GM20000 (cell line): ENCODE measurements around the gene TP53AIP1.

Experiments used
- DNase-seq: peaks from one replicate; pipeline ENCODE4 v3.0.0; 2012; ENCODE audit warnings: low spot score
- TF ChIP-seq, protein P1 (sequence below): IDR thresholded peaks from 2 replicates; pipeline ENCODE4 v1.5.1; 2012; ENCODE audit warnings: mild to moderate bottlenecking, control low read depth; ENCODE audit errors: extremely low read depth, missing control alignments

TP53AIP1 gene, protein sequence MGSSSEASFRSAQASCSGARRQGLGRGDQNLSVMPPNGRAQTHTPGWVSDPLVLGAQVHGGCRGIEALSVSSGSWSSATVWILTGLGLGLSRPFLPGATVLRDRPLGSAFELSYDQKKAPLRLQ

DNA sequence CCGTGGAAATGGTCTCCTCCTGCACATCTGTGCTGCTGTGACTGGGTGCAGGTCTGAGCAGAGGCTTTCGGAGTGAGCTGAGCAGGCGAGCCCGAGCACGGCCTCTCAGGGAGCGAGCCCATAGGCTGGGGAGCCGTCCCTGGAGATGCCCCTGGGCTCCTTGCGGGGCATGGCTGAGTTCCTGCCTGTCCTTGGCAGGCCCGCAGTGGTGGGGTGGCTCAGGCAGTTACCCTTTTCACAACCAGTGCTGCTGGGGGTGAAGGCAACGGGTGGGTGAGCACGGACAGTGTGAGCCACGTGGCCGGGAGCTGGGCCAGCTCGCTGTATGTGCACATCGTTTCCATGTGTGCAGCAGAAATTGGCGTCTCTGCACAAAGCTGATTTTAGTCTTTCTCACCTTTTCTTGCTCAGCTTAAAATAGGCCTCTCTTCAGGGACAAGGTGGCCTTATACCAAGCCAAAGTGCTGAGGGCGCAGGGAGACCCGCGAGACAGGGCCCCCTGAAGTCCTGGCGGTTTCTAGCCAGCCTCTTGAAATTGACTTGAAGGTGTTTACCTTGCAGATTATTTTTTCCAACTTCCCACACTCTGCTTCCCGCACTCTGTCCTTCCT lies at the start of gene TP53AIP1:
Gene TP53AIP1, minus strand, starts transcription at position 55 of the 611 bp plus-strand sequence. CDS start 5,053 bp downstream, outside the sequence.
- no peak for DNase-seq
- TF ChIP-seq, protein P1, sequence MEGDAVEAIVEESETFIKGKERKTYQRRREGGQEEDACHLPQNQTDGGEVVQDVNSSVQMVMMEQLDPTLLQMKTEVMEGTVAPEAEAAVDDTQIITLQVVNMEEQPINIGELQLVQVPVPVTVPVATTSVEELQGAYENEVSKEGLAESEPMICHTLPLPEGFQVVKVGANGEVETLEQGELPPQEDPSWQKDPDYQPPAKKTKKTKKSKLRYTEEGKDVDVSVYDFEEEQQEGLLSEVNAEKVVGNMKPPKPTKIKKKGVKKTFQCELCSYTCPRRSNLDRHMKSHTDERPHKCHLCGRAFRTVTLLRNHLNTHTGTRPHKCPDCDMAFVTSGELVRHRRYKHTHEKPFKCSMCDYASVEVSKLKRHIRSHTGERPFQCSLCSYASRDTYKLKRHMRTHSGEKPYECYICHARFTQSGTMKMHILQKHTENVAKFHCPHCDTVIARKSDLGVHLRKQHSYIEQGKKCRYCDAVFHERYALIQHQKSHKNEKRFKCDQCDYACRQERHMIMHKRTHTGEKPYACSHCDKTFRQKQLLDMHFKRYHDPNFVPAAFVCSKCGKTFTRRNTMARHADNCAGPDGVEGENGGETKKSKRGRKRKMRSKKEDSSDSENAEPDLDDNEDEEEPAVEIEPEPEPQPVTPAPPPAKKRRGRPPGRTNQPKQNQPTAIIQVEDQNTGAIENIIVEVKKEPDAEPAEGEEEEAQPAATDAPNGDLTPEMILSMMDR: no peak

DNA sequence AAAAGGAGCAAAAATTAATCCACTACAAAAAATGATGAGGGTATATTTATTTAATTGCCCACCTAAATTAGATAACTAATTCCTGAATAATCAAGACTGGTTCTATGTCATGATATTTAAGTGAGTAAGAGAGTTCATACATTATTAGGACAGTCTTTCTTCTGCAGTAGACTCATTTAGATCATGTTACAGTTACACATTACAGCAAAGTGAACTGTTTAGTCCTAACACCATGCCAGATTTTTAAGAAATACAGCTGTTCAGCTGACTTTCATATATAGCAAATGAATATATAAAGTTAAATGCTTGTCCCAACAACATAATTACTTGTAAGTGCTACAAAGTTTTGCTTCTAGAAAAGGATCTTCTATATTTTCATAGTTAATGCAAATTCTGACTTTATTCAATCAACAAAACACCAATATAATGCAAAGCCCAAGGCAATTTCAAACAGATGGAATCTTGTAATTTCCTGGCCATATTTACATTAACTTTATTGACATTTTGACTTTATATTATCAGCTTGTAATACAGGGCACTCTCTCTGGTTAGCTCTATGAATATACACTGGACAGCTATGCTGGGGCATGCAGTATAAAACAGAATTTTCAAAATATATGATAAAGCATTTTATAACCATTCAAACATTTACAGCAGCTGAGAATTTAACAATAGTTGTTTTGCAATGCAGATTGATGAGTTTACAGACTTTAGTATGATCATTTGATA lies 45.7 kb upstream of the TP53AIP1 start:
- TF ChIP-seq, protein P1: no peak
- no peak for DNase-seq

DNA sequence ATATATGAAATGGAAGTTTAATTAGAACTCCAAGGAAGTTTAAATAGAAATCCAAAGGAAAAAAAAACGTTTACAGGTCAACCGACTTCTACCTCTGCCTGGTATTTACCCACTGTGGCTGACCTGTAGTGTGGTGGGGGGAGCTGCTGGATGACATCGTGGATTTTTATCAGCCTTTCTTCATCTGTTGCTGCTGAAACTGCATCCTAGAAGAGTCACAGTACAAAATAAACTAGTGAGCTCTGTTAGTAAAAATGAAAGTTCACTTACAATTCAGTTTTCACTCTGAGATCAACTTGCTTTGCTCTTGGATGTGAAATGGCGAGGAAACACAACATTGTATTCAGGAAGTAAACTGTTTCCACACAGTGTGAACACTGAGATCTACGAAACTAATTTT lies 43.2 kb upstream of the TP53AIP1 start:
- TF ChIP-seq, protein P1: no peak
- DNase-seq: no peak

DNA sequence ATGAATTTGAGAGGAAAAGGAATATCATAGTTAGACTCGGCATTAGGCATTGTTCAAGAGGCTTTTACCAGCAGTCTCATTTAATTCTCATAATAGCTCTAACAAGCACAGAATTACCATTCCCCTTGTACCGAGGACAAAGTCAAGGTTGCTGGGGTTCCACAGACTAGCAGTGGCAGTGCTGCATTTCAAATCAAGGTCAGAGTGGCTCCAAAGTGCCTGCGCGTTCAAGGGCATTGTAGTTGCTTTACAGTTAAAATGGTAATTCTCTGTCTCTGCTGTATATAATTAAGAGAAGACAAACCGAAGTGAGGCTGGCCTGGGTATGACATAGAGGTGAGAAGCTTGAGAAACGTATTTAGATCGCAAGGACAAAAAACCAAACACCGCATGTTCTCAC lies 40.4 kb upstream of the TP53AIP1 start:
- TF ChIP-seq, protein P1: no peak
- DNase-seq: no peak

DNA sequence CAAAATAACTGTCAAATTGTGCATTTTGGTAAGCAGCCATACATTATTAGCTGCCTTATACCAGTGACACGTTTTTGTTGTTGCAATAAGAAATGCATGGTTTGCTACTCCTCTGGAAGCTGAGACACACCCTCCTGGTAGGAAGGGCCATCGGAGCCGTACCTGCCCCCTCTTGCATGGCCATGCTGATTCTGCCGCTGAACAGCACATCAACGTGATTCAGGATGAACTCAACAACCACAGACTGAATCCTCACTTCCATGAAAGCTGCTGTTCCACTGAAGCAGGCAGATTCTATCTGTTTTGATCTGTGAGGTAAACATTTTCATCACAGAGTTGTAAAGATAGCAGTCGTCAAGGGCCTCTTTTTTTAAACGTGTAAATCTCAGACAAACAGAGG lies 38.6 kb upstream of the TP53AIP1 start:
- TF ChIP-seq, protein P1: no peak
- no peak for DNase-seq

DNA sequence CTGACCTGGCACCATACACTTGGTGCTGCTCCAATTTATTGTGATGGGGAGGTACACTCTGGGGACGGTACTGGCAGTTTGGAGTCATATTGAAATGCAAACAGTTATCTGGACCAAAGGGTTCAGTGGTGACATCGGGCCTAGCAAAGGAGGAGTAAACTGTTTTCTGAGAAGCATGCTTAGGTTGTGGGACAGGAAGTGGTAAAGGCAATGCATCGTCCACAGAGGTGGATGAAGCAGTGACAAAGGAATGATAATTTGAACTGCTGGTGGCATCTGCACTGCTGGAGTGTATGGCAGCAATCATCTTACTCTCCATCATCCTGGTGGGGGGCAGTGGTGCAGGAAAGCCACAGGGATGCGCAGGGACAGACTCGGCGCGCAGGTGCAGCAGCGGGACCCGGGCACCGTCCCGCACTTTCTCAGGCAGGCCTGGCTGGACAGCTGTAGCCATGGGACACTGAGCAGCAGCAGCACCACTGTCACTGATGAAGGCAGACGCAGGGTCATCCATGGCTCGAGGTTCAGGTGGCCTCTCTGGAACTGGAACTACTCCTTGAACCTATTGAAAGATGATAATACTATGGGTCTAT lies 28.0 kb upstream of the TP53AIP1 start:
- no peak for DNase-seq
- TF ChIP-seq, protein P1: no peak

DNA sequence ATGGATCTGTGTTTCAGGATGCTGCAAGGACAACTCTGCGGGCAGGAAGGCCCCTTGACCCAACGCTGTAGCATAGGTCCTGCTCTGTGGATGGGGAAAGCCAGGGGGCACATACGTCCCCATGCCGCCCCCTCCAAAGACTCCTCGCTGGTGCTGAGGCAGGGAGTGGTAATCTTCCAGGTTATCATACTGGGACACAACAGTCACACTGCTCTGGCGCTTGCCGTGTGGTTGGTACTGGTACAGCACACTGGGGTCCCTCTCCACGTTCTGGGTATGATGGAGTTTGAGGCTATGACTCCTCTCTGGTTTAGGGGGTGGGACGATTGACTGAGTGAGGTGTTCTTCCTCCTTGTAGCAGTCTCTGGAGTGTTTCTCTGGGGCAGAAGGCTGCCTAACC lies 26.2 kb upstream of the TP53AIP1 start:
- no peak for DNase-seq
- TF ChIP-seq, protein P1: no peak
